ENCODE measurements around the gene FOXN1.
"Not testable (repeated sequence)": the region's sequence is repeated elsewhere in the genome, so short reads cannot be mapped to it uniquely, and the experiment has no call there.

FOXN1 gene, protein sequence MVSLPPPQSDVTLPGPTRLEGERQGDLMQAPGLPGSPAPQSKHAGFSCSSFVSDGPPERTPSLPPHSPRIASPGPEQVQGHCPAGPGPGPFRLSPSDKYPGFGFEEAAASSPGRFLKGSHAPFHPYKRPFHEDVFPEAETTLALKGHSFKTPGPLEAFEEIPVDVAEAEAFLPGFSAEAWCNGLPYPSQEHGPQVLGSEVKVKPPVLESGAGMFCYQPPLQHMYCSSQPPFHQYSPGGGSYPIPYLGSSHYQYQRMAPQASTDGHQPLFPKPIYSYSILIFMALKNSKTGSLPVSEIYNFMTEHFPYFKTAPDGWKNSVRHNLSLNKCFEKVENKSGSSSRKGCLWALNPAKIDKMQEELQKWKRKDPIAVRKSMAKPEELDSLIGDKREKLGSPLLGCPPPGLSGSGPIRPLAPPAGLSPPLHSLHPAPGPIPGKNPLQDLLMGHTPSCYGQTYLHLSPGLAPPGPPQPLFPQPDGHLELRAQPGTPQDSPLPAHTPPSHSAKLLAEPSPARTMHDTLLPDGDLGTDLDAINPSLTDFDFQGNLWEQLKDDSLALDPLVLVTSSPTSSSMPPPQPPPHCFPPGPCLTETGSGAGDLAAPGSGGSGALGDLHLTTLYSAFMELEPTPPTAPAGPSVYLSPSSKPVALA

DNA sequence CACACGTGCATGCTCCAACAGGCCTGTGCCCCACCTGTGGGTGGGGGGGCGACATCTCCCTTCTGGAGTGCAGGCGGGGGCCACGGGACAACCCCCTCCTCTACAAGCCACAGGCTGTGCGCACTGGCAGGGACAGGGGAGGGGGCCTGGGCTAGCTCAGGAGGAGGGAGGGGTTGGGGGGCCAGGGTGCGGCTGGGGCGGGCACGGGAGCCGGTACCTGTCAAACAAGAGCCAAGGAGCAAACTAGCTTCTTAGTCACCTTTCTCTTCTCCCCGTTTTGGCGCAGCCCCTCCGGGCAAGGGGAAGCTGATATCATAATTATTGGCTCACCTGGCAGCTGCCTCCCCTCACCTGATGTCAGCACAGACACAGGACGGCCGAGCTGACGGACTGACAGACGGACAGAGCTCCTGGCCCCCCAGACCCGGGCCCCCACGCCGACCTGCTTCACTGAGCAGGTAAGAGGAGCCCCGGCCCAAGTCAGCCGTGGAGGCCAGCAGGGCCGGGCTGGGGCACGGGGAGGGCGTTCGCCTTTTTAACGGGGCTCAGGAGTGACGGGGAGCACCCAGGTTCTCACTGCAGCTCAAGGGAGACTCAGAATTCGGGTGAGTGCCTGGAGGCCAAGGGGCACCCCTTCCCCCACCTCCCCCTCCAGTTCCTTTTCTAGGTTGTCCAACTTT is at the start of gene FOXN1:
TSS of gene FOXN1 (plus strand) at position 363 of the 680 bp plus-strand sequence. CDS start 17,622 bp downstream, outside the sequence.
- no peak for DNase-seq (ENCODE audit: low read depth)

DNA sequence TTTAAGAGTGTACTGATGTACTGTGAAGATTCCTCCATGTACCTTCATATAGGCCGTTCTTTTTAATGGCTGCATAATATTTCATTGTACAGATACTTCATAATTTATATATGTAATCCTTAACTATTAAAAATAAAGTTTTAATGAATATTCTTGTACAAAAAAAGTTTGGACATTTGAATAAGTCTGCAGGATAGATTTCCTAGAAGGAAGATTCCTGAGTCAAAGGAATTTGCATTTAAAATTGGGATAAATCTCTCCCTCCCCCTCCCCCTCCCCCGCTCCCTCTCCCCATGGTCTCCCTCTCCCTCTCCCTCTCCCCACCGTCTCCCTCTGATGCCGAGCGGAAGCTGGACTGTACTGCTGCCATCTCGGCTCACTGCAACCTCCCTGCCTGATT is 48.3 kb upstream of the FOXN1 start:
- no peak for DNase-seq (ENCODE audit: low read depth)

DNA sequence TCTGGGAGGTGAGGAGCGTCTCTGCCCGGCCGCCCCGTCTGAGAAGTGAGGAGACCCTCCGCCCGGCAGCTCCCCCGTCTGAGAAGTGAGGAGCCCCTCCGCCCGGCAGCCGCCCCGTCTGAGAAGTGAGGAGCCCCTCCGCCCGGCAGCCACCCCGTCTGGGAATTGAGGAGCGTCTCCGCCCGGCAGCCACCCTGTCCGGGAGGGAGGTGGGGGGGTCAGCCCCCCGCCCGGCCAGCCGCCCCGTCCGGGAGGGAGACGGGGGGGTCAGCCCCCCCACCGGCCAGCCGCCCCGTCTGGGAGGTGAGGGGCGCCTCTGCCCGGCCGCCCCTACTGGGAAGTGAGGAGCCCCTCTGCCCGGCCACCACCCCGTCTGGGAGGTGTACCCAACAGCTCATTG is 47.3 kb upstream of the FOXN1 start:
- DNase-seq (ENCODE audit: low read depth), result not testable (repeated sequence)

DNA sequence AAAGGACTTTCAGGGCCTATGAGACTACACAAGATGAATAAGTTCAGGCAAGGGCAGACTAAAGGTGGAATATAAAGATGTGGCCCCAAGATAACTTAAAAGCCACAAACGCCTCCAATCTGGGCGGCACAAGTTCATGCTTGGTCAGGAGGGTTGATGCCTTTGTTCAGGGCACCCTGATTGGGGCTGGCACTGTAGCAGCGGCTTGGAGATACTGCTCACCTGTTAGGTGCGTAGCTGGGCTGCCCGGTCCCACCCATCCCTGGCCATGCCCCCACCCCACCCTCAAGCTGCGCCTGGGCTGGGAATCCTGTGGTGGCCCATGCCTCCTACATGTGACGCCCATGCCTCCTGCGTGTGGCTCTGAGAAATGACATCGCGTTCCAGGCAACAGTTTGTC is 45.2 kb upstream of the FOXN1 start:
- no peak for DNase-seq (ENCODE audit: low read depth)

DNA sequence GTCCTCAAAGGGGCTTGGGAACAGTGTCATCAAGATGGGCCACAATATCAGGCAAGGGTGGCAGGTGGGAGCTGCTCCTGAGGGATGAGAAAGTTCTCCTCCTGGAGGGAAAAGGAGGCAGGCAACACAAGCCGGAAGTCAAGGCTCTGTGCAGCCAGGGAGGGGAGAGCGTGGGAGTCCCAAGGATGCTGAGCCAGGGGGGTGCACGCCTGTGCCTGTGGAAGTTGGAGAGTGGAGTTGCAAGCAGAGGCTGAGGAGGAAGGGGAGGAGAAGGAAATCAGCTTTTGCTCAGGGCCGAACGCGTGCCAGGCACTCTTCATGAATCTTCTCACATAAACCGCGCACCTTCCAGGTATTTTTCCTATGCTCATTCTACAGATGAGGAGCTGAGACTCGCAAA is 40.1 kb upstream of the FOXN1 start:
- DNase-seq (ENCODE audit: low read depth), result no peak

DNA sequence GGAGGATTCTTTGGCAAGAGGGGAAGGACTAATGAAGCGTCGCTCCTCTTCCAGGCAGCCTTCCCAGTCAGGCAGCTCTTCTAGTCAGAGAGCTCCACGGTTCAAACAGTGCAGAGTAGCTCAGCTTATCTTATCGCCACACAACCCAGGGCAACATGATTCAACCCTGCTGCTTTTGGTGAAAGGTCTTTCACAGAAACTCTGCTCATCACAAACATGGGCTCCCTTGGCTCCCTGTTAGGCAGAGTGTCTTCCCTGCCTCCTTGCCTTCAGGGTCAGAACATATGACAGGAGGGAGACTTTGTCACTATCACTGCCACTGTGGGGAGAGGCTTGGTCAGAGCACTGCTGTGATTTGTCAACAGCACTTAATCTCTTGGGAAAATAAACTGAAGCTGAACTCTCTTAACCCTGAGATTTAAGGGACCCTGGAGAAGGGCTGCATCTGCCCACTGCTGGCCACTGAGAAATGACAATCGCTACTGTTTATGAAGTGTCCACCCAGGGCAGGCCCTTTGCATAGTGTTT is 39.6 kb upstream of the FOXN1 start:
- DNase-seq (ENCODE audit: low read depth), result no peak

DNA sequence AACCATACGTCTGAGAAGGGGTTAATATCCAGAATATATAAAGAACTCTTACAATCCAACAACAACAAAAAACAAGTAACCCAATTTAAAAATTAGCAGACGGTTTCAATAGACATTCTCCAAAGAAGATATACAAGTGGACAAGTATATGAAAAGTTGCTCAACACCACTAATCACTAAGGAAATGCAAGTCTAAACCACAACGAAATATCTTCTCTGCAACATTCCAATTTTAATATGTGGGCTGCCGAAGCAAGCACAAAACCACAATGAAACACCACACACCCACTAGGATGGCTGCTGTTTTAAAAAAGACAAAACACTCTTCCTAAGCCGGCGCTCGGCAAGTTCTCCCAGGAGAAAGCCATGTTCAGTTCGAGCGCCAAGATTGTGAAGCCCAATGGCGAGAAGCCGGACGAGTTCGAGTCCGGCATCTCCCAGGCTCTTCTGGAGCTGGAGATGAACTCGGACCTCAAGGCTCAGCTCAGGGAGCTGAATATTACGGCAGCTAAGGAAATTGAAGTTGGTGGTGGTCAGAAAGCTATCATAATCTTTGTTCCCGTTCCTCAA is 38.6 kb upstream of the FOXN1 start:
- peak; percentile 43 for DNase-seq (ENCODE audit: low read depth)

DNA sequence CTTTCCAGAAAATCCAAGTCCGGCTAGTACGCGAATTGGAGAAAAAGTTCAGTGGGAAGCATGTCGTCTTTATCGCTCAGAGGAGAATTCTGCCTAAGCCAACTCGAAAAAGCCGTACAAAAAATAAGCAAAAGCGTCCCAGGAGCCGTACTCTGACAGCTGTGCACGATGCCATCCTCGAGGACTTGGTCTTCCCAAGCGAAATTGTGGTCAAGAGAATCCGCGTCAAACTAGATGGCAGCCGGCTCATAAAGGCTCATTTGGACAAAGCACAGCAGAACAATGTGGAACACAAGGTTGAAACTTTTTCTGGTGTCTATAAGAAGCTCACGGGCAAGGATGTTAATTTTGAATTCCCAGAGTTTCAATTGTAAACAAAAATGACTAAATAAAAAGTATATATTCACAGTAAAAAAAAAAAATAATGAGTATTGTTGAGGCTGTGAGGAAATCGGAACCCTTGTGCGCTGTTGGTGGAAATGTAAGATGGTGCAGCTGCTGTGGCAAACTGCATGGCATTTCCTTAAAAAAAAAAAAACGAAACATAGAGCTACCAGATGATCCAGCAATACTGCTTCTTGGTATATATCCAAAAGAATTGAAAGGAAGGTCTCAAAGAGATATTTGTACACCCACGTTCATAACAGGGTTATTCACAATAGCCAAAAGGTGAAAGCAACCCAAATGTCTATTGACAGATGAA is 38.0 kb upstream of the FOXN1 start:
- DNase-seq (ENCODE audit: low read depth), result not testable (repeated sequence)

DNA sequence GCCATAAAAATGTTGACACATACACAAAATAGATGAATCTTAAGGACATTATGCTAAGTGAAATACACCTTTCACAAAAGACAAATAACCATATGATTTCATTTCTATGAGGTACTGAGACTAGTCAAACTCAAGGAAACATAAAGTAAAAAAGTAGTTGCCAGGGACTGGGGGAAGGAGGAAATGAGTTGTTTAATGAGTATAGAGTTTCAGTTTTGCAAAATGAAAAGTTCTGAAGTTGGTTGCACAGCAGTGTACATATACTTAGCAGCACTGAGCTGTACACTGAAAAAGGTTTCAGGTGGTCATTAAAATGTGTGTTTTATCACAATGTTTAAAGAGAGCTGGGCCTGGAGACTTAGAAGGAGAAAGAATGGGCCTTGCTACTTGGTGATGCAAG is 37.4 kb upstream of the FOXN1 start:
- no peak for DNase-seq (ENCODE audit: low read depth)

DNA sequence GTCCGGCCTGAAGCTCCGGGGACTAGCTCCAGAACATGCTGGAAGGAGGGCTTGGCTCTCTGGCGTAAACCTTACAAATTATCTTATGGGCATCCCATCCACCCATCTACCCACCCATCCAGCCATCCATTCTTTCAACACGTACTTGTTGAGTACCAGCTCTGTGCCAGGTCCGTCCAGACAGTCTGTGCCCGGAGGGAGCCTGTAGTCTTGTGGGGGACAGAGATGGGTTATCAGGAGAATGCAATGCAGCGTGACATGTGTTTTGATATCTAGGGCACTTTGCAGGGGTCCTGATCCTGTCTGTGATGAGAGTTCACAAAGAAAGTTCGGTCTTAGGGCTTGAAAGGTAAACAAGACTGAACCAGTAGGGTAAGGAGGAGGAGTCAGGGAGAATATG is 36.8 kb upstream of the FOXN1 start:
- DNase-seq (ENCODE audit: low read depth), result no peak

DNA sequence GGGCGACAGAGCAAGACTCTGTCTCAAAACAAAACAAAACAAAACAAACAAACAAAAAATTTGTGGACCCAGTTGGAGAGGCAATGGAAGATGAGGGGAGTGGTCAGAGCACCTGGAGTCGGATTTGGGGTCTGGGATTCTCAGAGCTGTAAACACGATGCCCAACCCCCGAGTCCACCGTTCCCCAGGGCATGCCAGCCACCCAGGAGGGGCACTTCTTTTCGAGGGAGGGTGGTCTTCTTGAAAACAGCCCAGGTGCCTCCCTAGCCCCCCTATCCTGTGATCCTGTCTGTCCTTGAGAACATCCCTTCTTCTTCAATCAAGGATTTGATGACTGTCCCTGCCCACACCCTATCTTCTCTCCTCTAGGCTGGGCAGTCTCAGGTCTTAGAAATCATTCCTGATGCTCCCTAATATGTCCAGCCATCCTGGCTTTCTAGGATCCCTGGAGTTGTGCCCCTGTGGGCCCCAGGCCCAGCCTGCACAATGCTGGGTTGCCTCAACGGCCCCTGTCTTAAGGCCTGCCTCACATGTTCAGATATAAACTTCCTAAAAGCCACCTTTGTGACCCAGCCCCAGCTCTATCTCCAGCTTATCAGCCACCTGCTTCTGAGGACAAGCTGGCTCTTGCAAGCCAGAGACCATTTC is 35.8 kb upstream of the FOXN1 start:
- DNase-seq (ENCODE audit: low read depth), result no peak

DNA sequence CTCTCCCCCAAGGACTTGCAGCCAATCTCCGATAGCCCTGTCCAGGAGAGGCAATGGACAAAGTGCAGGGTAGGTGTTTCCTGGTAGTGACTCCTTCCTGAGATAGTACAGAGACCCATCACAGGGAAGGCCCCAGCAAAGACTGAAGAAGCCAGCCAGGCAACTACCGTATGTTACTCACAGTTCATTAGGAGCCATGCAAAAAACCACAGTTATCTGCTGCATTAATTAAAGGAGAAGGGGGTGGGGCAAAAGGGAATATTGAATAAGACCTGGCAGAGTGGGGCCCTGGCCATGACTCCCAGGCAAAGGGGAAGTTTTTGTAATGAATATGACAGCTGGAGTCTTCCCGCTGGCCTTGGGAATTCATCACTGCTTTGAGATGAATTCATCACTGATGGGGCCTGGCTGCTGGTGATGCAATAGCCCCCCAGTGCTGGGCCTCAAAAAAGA is 35.2 kb upstream of the FOXN1 start:
- no peak for DNase-seq (ENCODE audit: low read depth)

DNA sequence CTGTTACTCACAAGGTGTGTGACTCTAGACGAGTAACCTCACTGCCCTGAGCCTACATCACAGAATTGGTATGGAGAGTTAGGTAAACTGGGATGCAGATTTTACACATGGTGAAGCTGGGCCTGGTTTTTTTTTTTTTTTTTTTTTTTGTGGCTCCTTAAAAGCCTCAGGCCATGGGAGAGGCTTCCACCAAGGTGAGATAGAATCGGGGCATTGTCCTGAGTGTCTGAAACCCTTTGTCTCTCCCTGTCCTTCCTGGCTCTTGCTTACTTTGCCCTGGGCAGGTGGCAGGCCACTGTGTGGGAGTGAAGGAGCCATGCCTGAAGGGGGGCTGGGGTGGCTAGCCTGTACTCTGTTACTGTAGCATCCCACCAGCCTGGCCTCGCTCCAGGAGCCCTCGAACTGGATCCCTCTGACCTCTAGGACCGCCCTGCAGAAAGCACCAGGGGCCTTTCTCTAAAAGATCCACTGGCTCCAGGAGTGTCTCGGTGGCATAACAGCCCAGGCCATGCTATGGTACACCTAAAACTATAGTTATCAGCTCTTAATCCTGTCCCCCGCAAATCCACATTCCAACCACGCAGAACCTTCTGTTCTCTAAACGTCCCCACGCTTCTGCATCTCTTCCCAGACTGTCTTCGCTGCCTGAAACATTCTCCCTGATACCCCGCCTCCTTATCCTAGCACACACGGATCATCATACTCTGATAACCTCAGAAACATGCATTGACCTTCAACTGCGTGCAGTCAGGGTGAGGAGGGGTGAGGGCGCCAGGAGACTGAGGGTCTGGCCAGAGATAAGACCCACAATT is 34.4 kb upstream of the FOXN1 start:
- DNase-seq (ENCODE audit: low read depth), result no peak

DNA sequence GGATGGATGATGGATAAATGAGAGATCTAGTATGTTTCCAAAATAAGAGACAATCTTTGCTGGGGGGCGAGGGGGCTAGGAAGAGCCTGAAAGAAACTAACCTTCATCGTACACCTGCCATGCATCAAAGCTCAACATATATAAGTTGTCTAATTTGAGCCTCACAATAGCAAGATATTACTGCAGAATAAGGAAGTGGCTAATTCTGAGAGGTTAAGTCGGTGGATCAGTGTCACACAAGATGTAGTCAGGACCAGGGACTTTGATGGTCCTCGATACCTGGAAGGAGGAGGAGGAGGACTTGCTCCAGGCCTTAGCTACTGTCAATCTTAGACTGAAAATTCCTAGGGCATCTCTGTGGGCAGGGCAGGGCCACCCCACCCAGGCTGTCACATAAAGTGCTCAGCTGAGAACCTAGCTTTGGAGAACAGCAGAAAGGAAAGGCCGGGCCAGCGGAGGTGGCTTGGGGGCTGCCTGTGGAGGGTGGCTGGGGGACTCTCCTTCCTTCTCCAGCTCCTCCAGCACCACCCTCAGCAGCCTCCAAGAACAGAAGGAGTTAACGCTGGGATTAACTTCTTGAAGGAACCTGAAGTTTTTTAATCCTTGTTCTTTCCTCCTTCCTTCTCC is 33.2 kb upstream of the FOXN1 start:
- no peak for DNase-seq (ENCODE audit: low read depth)

DNA sequence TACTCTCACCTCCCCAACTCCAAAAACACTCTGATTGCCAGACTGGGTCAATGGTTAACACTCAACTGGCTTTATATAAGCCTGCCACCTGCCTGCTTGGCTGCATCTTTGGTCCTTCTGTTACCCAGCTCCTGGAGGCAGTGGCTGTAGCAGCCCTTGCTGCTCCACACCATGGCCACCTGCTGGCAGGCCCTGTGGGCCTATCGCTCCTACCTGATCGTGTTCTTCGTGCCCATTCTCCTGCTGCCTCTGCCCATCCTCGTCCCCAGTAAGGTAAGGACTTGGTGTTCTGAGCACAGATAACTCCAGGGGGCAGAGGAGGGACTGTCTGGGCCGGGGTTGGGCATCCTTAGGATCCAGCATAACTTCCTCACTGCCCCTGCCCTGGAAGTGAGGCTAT is 32.6 kb upstream of the FOXN1 start, which contains the start of gene SLC13A2:
TSS of gene SLC13A2 (plus strand) at position 103 of the 400 bp plus-strand sequence. CDS start at position 172, 69 bp downstream.
- no peak for DNase-seq (ENCODE audit: low read depth)

DNA sequence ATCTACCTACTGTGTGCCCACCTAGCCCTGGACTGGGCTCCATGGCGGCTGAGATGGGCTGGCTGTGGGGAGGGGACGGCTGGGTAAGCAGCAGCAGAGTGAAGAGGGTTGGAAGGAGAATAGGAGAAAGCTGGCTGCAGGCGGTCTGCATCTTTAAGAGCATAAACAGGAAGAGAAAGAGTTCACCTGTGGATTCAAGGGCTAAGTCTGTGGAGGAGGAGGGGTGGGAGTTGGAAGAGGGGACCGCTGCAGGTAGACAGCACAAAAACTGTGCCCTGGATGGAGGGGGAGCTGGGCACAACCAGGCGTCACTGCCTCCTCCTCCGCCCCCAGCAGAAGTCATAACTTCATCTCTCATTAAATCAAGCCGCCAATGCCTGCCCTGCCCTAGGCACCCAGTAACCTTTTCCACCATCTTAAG is 32.0 kb upstream of the FOXN1 start:
- DNase-seq (ENCODE audit: low read depth), result no peak

DNA sequence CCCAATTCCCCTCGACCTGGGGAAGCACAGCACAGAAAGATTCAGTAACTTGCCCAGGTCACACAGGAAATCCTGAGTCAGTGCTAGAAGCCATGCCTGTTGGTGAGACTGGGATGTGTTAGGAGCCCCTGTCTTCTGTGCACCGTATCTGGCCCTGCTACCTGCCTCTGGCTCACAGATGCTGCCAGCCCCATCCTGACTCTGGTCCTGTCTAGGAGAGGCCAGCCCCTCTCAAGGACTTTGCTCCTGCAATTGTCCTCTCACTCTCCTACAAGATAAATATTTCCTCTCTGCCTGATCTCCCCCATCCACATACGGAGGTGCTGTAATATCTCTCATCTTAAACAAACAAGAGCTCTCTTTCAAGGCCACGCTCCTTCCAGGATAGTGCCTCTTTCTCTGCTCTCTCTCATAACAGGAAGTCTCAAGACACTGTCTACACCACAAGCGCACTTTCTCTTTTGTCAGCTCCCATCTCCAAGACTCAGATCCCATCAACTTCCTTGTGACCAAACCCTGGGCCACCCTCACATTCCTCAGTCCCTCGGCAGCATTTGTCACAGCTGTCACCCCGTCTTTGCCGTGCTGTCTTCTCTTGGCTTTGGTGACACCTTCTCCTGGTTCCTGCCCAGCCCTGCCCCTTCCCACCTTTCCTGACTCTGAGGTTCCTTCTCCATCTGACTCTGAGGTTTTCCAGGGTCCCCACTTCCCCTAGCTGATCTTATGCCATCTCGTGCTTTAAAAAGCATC is 30.8 kb upstream of the FOXN1 start:
- DNase-seq (ENCODE audit: low read depth), result no peak

DNA sequence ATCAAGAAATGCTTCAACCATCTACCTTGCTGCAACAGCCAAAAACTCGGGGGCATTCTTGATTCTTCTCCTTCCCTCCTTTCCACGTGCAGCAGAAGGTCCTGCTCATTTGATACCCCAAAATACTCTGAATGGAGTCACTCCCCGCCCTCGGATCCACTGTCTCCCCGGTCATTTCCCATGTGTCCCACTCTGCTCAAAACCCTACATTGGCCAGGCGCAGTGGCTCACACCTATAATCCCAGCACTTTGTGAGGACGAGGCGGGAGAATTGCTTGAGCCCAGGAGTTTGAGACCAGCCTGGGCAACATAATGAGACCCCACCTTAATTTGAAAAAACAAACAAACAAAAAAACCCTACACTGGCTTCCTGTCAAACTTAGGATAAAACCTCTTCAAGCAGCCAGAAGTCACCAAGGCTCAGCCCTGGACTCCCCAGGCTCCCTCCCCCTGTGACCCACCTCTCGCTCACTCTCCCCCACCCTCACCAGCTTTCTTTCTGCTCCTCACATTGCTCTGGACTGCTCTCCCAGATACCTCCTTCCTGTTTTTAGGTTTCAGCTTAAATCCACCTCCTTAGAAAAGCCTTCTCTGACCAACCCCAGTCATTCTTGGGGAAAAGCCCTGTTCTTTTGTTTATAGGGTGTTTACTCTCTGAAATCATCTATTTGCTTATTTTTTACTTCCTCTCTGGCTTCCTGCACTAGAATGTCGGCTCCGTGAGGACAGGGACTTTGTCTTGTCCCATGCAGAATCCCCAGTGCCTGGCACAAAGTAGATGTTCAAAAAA is 29.9 kb upstream of the FOXN1 start:
- no peak for DNase-seq (ENCODE audit: low read depth)
